Gastroesophageal sphincter (tissue), 2 donors: ENCODE measurements around the gene OBSL1.

Source experiments
- EP300 ChIP-seq: sonication (generic); formaldehyde crosslinking; IDR thresholded peaks from one replicate; pipeline ENCODE4 v1.6.1; 2017; ENCODE audit warnings: antibody characterized with exemption, mild to moderate bottlenecking
- POLR2A ChIP-seq, 2 donors: fragments of 450-650 bp; IDR thresholded peaks; one replicate each; pipeline ENCODE4 v1.6.1; 2017; ENCODE audit warnings: antibody characterized with exemption in 2 of 2, mild to moderate bottlenecking in 2 of 2, moderate library complexity in 1 of 2
- POLR2AphosphoS5 ChIP-seq: sonication (generic); formaldehyde crosslinking; IDR thresholded peaks from one replicate; pipeline ENCODE4 v1.6.1; 2017; ENCODE audit warnings: antibody characterized with exemption

- TF ChIP-seq EP300 (no peak), POLR2AphosphoS5 (no peak), POLR2A (IDR thresholded peaks at IDR 0.05) (no peak)
These were observed 42.2 kb upstream of the OBSL1 start for GRCh38 chr2:219613461-219614070.
